Uterus (tissue), 4 donors: ENCODE measurements around the gene PRSS56. TPM values are rescaled to one million over a fixed set of nuclear protein-coding genes. Genes with fewer than 3 reads are reported as not detected.

Source experiments
- DNase-seq, 2 donors: peaks; one replicate each; pipeline ENCODE4 v3.0.0-alpha.2; 2019 to 2020
- H3K27ac ChIP-seq, 2 donors: fragments of 200-600 bp; sonication (generic); 1 replicate in 1 of 2; 2 replicates in 1 of 2; pipeline ENCODE4 v1.5.1; 2016 to 2018
- H3K27me3 ChIP-seq, 2 donors: fragments of 200-600 bp; sonication (generic); one replicate each; pipeline ENCODE4 v1.5.1; 2018 to 2019; ENCODE audit warnings: control low read depth in 1 of 2
- H3K36me3 ChIP-seq, 2 donors: fragments of 200-600 bp; sonication (generic); one replicate each; pipeline ENCODE4 v1.5.1; 2019; ENCODE audit warnings: control low read depth in 1 of 2
- H3K4me1 ChIP-seq, 2 donors: fragments of 200-600 bp; sonication (generic); one replicate each; pipeline ENCODE4 v1.5.1; 2018 to 2019; ENCODE audit warnings: control low read depth in 1 of 2
- H3K4me3 ChIP-seq, 2 donors: fragments of 200-600 bp; sonication (generic); 1 replicate in 1 of 2; 2 replicates in 1 of 2; pipeline ENCODE4 v1.5.1; 2018 to 2019; ENCODE audit warnings: mild to moderate bottlenecking in 1 of 2
- H3K9me3 ChIP-seq, 2 donors: fragments of 200-600 bp; sonication (generic); one replicate each; pipeline ENCODE4 v1.5.1; 2019; ENCODE audit warnings: control low read depth in 1 of 2
- CTCF ChIP-seq, 4 experiments: fragments of 200-600 bp in 2 of 4; fragments of 450-650 bp in 2 of 4; sonication (generic) in 2 of 4; IDR thresholded peaks; one replicate each; pipeline ENCODE4 v1.5.1; 2016 to 2019; ENCODE audit warnings: antibody characterized with exemption in 4 of 4, mild to moderate bottlenecking in 2 of 4, moderate library complexity in 1 of 4
- POLR2A ChIP-seq, 2 donors: fragments of 450-650 bp; IDR thresholded peaks; one replicate each; pipeline ENCODE4 v1.6.1; 2016; ENCODE audit warnings: antibody characterized with exemption in 2 of 2, mild to moderate bottlenecking in 1 of 2, moderate library complexity in 1 of 2
- intact Hi-C: fragments of 100-400 bp; cut with DNase I; formaldehyde crosslinking; loops from one replicate; pipeline ENCODE4 v1.15.1; 2023; ENCODE audit warnings: low total_unique reads
- total RNA-seq, 4 donors: library from RNA; depleted of rRNA in 3 of 4; stranded (reverse); fragments of >200 nt in 3 of 4; gene quantifications; one replicate each; pipeline versions ENCODE4 v1.1.0 to v1.2.4, GENCODE V29; 2014 to 2023
- donor health status: DM: yes; HTN: yes; CAD: no.

Gene PRSS56
- total RNA-seq, 4 donors from 2014 or later, result not detected

- no peaks in the 10 kb centered on the region for H3K36me3 ChIP-seq
- no peaks in the 10 kb centered on the region for H3K4me1 ChIP-seq
- no peak overlapping the region for H3K27ac ChIP-seq
- intact Hi-C loops, result no loop called here
- no peaks in the 10 kb centered on the region for H3K9me3 ChIP-seq
- TF ChIP-seq POLR2A (IDR thresholded peaks at IDR 0.05) (no peak), CTCF (IDR thresholded peaks at IDR 0.05) (no peak)
- no peak overlapping the region for H3K4me3 ChIP-seq
- no peaks in the 10 kb centered on the region for H3K27me3 ChIP-seq
- DNase-seq, result no peak
Measured at GRCh38 chr2:232478571-232479340, 41.4 kb upstream of the PRSS56 start.

GRCh38 chr2:232479341-232480200 is 40.6 kb upstream of the PRSS56 start:
- intact Hi-C loops, result no loop called here
- no peak for DNase-seq
- Histone ChIP-seq H3K27ac (no peak overlapping the region), H3K9me3 (no peaks in the 10 kb centered on the region), H3K4me1 (no peaks in the 10 kb centered on the region), H3K4me3 (no peak overlapping the region), H3K27me3 (no peaks in the 10 kb centered on the region), H3K36me3 (no peaks in the 10 kb centered on the region)
- TF ChIP-seq CTCF (IDR thresholded peaks at IDR 0.05), result no peak
- TF ChIP-seq POLR2A (IDR thresholded peaks at IDR 0.05), result no peak

GRCh38 chr2:232480201-232481190 is 39.7 kb upstream of the PRSS56 start:
- no peak overlapping the region for H3K27ac ChIP-seq
- TF ChIP-seq CTCF (IDR thresholded peaks at IDR 0.05), result no peak
- no peak for TF ChIP-seq POLR2A (IDR thresholded peaks at IDR 0.05)
- no peak for DNase-seq
- H3K36me3 ChIP-seq, result no peaks in the 10 kb centered on the region
- intact Hi-C loops, result no loop called here
- peaks cover 0 to 8% of the 10 kb centered on the region in 2 donors for H3K27me3 ChIP-seq
- no peaks in the 10 kb centered on the region for H3K9me3 ChIP-seq
- H3K4me3 ChIP-seq, result no peak overlapping the region
- peaks cover 0 to under 1% of the 10 kb centered on the region in 2 donors for H3K4me1 ChIP-seq

GRCh38 chr2:232481322-232482140 is 38.7 kb upstream of the PRSS56 start:
- Histone ChIP-seq H3K9me3 (no peaks in the 10 kb centered on the region), H3K36me3 (no peaks in the 10 kb centered on the region), H3K27ac (no peak overlapping the region), H3K4me1 (peaks cover 0 to 6% of the 10 kb centered on the region in 2 donors), H3K27me3 (peaks cover 3 to 11% of the 10 kb centered on the region in 2 donors), H3K4me3 (no peak overlapping the region)
- DNase-seq, result no peak
- intact Hi-C loops, result no loop called here
- TF ChIP-seq CTCF (IDR thresholded peaks at IDR 0.05), result no peak
- TF ChIP-seq POLR2A (IDR thresholded peaks at IDR 0.05), result no peak
